ENCODE results near the gene NCKAP5. TPM values are rescaled to one million over a fixed set of nuclear protein-coding genes. Genes with fewer than 3 reads are reported as not detected.
"Not testable (repeated sequence)": the region's sequence is repeated elsewhere in the genome, so short reads cannot be mapped to it uniquely, and the experiment has no call there.

The NCKAP5 gene
- total RNA-seq, 1 experiment from 2014 or later: not detected

DNA sequence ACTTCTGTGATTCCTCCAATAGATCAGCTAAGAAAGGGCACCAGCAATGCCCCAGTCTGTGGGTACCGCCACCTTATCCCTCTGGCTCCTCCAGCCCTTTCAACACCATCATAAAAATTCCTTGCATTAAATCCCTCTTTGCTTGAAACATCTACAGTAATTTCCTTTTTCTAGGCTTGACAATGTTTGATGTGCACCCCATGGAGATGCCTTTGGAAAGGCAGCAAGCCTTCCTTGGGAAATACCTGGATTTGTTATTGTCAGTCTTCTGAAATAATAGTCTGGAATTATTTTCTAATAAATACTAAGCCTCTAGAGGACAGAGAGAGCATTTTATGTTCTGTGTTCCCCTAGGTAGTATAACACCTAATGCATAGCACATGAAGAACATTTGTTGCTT lies 46.1 kb downstream of the NCKAP5 start:
- DNase-seq (ENCODE audit: low spot score): no peak

DNA sequence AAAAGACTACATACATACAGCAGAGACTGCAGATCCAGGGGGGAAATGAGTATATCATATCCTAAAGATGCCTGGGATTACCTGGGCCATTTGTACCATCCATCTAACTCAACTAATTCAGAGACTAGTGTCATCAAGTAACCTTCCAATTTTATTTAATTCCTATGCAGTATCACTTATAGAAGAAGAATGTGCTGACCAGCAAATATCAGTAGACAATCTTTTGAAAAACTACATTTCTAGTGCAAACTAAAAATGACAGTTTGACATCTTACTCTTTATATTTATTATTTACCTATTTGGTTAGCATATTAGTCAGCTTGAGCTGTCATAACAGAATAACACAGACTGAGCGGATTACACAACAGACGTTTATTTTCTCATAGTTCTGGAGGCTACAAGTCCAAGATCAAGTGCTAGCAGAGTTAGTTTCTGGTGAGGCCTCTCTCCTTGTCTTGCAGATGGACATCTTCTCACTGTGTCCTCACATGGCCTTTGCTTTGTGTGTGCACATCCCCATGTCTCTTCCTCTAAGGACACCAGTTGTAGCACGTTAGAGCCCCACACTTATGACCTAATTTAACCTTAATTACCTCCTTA lies 47.0 kb downstream of the NCKAP5 start:
- DNase-seq (ENCODE audit: low spot score): no peak

DNA sequence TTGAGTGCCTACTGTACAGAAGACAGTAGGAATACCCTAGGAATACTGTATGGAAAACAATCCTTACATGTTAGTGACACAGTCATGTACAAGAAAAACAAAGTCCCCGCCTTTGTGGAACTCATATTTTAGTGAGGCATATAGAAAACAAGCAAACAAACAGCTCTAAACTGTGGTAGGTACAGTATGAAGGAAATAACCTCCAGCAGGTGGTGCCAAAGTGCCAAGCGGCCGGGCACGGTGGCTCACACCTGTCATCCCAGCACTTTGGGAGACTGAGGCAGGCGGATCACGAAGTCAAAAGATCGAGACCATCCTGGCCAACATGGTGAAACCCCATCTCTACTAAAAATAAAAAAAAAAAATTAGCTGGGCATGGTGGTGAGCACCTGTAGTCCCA lies 48.6 kb downstream of the NCKAP5 start:
- not testable (repeated sequence) for DNase-seq (ENCODE audit: low spot score)

DNA sequence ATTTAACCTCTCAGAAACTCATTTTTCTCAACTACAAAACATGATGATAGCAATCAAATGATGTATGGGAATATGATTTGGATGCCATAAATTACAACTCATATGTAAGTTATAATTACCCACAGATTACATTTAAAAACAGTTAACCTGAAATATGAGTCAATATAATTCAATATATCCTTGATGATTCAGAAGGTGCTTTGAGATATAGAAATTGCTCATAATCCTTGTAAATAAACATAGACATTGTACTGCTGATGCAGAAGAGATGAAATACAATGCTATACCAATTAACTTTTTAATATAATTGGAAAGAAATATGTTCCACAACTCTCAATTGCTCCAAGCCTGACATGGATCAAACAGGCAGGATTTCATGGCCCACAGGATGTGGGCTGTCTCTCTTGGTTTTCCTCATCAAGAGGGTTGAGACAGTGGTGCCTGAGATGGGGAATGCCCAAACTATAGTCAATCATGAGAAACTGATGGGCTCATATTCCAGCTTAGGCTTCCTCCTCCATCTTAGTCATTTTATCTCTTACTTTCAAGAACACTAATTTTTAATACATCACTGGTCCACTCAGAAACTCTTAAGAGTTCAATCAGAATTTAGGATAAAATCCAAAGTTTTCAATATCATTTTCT lies 49.4 kb downstream of the NCKAP5 start:
- no peak for DNase-seq (ENCODE audit: low spot score)

DNA sequence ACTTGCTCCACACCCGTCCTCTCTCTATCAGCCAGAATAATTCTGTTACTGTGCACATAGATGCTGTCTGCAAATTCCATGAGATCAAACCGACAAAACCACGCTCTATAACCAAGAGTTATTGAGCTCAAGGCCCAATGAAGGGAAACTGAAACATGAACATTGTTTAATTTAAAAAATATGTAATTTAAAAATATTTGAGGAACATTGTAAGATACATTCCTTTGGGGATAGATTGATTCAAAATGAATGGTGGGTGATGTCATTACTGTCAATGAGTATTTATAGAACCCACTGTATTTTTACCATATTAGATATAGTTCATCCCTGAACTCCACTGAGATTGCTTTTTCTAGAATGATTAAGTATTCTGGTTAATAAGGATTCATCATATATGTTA lies 50.4 kb downstream of the NCKAP5 start:
- no peak for DNase-seq (ENCODE audit: low spot score)

DNA sequence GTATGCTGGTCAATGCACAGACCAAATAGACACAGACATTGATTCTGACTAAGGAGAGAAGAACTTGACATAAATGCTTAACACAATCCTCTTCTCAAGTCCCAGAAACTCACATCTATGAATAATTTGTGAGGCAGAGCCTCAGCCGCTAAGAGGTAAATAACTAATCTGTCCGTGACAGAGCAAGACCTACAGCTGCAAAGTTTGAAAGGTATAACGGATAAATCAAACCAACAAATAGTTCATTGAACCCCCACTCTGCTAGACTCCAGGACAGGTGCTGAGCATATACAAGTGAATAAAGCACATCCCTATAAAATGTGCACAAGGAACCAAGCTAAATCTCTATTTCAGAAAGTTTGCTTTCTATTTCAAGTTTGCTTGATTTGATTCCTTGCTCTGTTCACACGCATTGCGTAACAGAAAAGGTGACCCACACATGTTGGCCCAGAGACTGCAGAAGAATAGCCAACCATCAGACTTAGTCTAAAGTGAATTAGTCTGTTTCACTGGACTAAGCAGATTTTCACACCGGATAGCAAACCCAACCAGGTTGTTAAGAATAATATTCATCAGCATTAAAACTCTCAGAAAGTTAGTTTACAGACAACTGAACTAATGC lies 51.7 kb downstream of the NCKAP5 start:
- DNase-seq (ENCODE audit: low spot score): no peak

DNA sequence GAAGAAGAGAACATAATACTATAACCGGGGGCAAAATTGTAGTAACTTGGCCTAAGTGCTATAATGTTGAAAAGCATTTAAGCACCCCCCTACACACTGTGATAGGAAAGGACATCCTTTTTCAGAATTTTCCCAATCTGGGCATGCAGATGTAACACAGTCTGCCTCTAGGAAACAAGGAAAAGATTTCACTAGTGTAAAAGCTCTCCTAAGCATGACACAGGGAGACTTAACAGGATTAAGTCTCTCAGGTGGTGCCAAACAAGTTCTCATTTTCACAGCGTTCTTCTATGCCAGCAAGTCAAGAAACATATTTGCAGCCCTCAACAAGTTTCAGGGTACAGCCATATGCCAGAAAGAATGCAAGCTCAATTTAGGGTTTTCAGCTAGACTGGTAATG lies 53.0 kb downstream of the NCKAP5 start:
- no peak for DNase-seq (ENCODE audit: low spot score)

DNA sequence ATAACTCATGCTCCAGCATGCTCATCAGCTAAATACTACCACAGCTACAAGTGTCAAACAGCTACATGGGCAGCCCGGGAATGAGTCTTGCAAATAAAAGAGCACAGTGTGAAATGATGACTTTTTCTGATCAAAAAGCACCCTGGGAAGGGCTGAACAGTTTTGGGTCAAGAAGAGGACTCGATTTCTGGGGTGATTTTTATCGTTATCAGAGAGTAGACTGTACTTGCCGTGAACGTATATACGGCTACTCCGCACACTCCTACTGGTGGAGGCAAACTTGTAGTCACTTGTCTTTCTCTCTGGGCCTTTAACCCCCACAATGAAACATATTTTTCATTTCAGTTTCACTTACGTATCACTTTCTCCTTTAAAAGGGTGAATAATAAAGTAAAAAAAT lies 54.4 kb downstream of the NCKAP5 start:
- DNase-seq (ENCODE audit: low spot score): no peak

DNA sequence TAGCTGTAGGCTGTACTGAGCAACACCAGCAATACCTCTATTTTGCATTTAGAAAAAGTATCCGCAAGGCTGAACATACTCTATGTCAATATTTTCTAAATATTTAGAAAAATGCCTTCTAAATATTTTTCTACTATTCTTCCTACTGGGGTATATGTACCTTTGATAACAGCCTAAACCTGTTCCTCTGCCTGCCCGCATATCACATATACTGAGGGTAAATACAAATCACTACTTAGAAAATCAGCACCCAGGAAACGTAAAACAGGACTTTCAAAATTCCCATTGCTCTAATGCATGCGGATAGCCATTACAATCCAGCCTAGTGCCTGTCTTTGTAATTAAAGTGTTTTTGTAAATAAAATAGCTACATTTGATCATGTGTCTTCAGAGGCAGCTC lies 56.1 kb downstream of the NCKAP5 start:
- DNase-seq (ENCODE audit: low spot score): no peak

DNA sequence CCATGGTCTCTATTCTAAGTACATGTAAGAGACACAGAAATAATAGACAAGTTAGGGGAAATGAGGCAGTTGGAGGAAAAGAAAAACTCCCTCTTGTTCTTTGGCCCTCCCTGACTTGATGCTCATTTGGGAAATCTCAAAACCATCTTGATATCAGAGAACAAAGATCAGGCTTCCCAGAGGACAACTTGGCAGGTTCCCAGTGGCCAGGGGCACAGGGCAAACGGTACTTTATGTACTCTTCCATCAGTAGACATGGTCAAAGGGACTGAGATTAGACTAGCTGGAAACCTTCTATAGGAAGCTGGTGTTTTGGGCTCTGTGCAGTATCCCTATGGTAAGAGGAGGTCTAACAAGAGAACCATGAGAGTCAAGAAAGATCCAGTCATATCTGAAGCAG lies 56.6 kb downstream of the NCKAP5 start:
- no peak for DNase-seq (ENCODE audit: low spot score)

DNA sequence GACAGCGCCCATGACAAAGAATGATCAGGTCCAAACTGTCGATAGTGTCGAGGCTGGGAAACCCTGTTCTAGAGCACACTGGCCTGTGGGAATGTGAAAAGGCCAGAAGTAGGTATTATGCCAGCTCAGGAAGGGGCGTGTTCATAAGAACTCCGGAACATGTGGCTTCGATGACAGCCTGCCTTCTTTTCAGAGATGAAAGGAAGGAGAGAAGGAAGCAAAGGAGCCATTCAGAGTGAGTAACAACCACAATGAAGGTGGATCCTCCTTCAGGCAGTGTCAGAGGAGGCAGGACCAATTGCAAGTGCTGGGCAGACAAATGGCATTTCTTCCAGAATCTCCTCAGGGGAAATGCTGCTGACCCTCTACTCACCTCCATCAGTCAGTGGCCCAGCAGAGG lies 58.5 kb downstream of the NCKAP5 start:
- no peak for DNase-seq (ENCODE audit: low spot score)

DNA sequence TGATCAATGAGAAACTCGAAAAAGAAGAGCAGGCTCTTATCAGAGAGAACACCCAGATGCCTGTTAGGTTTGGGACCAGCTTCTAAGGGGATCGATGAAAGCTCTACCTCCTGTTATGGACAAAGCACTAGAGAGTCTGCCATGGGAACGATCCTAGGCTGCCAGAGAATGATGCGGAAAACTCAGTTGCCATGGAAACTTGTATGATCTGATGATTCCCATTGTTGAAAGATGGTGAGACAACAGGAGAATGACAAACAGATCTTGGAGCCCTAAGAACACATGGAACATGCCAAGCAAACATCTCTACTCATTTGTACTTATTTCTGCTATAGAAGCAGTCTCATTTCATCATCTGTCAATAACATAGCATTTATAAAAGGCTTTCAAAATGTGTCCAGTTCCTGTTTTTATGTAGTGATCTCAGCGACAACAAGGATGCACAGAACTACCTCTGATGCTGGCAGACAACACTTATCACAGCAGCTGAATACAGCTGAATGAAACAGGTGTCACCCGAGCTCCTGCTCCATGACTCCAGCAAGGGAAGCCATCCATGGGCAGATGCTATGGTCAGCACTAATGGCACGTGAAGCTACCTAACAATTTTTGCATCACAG lies 59.6 kb downstream of the NCKAP5 start:
- no peak for DNase-seq (ENCODE audit: low spot score)

DNA sequence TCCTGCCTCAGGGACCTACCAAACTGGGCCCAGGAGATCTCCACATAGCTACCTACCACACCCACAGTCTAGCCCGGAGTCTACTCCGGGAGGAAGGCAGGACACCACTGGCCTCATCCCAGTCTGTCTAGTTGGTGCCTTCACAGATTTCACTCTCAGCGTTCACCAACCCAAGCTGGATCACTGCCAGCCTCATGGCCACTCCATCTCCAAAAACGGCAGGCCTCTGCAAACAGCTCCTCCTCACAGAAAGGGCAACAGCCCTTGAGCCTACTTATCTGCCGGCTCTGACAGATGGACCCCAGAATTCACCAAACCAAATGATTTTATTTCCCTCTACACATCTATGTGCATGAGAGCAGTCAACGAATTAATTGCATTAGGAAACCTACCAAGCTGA lies 61.3 kb downstream of the NCKAP5 start:
- no peak for DNase-seq (ENCODE audit: low spot score)

DNA sequence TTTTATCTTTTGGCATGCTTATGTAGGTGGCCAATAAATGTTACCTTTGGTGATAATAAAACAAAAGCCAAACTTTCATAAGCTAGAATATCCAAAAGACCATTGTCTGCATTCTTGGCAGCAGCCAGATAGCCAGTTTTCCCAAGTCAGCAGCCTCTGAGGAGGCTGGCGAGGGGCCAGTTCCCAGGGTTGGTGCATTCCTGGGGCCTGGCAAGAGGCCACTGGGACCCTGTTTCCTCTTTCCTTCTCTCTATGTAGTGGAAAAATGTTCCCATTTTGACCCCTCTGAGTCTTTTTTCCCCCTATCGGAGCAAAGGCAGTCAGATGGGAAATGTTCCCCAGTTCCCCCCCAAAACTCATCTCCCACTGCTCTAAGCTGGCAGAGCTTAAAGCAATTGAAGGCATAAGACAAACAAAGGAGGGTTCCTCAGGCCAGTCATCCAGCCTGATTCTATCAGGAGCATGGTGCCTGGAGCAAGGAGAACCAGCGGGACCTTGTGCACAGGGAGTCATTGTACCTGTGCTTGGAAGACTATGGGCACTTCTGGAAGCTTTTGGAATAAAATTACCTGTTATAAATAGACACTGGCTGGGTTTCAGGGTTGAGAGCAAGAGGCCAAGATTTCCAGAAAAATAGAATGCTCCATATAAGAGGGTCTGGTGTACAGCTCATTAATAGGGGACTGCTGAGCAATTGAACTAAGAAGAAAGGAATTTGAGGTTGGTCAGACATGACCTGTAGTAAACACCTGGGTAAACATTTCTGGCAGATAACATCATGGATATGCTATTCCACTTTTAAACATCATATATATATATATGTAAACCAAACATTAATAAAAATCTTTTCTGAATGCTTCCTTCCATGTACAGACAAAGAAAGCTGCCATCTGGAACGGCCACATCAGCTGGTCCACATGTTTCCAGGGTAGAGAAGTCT lies 63.4 kb downstream of the NCKAP5 start:
- DNase-seq (ENCODE audit: low spot score): no peak

DNA sequence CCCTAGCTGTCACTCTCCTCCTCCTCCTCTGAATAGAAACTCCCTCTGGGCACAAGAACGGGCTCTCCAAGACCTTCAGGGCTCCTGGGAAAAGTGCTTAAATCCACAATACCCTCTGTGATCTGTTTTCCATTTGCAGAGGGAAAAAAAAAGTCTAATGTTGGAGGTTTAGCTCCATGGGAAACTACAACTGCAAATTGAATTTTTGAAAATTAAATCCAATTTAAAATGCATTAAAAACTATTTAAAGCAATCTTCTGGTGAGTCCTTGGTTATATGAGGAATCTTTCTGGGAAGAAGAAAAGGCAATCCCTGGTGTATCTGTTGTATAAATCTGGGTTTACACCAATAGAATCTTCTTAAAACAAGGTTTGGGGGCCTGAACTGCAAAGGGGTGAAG lies 64.3 kb downstream of the NCKAP5 start:
- no peak for DNase-seq (ENCODE audit: low spot score)

DNA sequence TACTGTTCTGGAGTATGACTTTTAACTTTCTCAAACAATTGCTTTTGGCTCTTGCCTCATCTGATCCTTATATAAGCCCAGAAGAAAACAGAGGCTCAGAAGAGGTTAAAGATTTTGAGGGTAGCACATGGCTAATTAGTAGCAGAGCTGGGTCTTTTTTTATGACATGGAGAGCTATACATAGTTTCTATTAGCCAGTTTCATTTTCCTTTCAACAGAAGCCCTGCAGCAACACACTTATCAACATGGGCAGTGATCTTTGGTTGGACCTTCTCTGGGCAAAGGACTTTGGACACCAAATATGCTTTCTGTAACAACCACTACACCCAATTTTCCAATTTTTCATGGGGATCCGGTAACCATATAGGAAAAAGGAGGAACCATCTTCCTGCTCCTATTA lies 64.9 kb downstream of the NCKAP5 start:
- no peak for DNase-seq (ENCODE audit: low spot score)

DNA sequence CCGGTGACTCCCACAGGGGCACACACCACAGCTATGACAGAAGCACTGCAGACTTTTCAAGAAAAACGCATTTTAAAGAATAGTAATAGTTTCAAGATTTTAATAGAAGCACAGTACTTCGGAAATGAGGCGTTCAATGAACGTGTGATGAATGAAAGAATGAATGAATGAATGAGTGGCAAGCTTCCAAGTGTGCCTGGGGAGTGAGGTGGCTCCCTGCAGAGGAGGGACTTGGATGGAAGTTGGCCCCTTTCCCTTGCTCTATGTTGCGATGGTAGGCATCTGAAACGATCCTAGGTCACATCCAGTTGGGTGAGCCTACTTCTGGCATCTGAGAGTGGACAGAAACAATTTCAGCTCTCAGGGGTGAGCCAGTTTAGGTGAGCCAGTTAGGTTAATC lies 65.6 kb downstream of the NCKAP5 start:
- DNase-seq (ENCODE audit: low spot score): no peak

DNA sequence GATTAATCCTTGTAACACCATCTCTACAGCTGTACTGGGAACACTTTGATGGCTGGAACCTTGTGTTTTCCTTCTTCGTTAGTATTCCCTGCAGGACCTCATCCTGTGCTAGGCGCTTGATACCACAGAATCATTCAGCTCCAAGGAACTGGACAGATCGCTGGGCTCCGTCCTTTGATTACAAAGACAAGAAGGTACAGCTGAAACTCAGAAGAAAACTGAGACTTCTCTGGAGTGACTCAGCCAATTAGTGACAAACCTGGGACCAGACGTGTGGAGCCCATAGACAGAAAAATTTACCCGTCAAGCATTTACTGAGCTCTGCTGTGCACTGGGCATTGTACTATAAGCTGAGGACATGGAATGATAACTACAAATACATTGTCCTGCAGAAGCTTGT lies 67.3 kb downstream of the NCKAP5 start:
- DNase-seq (ENCODE audit: low spot score): no peak

DNA sequence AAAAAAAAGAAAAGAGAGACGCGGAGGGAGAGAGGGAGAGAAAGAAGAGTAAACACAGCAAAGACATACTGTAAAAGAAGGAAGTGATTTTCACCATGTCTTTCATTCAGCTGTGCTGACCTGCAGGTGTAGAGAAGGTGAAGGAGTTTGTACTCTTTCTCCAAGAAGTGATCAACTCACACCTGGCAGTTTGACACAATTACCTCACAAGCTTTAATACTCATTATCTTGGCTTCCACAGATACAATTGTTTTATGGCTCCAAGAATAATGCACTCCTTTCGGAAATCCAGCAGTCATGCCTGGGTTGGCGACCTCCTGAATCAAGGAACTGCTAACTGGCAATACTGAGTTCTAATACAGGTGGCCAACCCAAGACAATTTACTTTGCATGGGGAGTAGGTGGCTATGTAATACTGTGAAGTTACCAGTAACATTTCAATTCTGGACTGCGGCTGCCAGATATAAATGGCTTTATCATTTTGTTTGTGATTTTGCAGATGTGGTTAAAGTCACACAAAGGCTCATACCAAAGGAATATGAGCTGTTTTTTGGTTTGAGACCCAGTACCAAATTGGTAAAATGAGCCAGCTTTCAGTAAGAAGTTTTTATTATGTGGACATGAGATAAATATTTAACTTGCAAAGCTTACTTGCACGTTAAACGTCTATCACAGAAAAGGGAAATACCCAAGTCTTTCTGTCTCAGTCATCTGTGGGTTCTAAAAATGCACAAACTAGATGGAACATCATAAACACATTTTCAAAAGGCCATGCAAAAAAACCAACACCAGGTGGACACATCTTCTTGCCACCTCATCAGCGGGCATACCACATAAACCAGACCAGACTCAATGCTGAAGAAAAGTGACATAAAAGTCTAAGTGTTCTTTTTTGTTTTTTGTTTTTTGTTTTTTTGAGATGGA lies 69.3 kb downstream of the NCKAP5 start:
- no peak for DNase-seq (ENCODE audit: low spot score)

DNA sequence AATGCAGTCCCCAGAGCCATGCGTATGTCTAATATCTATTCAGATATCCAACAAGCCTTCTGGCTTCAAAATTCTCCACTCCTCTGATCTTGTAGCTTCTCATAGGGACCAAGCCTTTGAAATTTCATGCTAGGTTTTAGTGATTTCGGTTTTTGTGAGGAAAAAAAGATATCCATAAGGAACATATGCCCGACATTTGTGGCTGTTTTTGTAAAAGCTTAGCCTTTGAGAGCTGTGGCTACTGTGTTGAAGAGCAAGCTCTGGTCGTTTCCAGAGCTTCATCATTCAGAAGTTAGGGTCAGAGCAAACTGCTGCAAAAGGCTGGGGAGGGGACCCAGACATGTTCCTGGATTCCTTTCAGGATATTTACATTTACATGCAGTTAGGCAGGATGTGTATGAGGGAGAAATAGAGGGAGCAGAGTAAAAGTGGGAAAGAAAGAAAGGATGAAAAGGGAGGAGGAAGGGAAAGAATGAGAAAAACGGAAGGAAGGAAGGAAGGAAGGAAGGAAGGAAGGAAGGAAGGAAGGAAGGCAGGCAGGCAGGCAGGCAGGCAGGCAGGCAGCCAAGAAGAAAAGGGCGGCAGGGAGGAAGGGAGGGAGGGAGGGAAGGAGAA lies 70.2 kb downstream of the NCKAP5 start:
- DNase-seq (ENCODE audit: low spot score): no peak
